NB4 (cell line): ENCODE data around the gene PIP5K1B.

Experiments used
- POLR2A ChIP-seq: IDR thresholded peaks from 2 replicates; pipeline ENCODE4 v1.6.1; 2011; ENCODE audit warnings: mild to moderate bottlenecking; ENCODE audit not compliant: insufficient read length; ENCODE audit errors: extremely low read depth
- TF ChIP-seq, protein P1 (sequence below): IDR thresholded peaks from one replicate; pipeline ENCODE4 v1.5.1; 2012; ENCODE audit warnings: low read depth, low read length

DNA sequence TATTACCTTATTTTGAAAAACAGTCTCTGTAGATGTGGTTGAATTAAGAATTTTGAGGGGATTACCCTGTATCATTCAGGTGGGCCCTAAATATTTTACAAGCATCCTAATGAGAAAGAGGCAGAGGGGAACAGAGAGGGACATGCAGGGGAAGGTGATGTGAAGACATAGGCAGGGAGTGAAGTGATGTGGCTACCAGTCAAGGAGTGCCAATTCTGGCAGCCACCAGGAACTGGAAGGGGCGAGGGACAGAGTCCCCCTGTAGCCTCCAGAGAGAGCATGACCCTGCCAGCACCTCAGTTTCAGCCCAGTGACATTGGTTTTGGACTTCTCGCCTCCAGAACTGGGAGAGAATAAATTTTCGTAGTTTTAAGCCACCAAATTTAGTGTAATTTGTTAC, 44.1 kb downstream of the PIP5K1B start:
- TF ChIP-seq, protein P1, sequence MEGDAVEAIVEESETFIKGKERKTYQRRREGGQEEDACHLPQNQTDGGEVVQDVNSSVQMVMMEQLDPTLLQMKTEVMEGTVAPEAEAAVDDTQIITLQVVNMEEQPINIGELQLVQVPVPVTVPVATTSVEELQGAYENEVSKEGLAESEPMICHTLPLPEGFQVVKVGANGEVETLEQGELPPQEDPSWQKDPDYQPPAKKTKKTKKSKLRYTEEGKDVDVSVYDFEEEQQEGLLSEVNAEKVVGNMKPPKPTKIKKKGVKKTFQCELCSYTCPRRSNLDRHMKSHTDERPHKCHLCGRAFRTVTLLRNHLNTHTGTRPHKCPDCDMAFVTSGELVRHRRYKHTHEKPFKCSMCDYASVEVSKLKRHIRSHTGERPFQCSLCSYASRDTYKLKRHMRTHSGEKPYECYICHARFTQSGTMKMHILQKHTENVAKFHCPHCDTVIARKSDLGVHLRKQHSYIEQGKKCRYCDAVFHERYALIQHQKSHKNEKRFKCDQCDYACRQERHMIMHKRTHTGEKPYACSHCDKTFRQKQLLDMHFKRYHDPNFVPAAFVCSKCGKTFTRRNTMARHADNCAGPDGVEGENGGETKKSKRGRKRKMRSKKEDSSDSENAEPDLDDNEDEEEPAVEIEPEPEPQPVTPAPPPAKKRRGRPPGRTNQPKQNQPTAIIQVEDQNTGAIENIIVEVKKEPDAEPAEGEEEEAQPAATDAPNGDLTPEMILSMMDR = no peak
- no peak for TF ChIP-seq POLR2A
